Endodermal cell (in vitro differentiated cells): ENCODE data around the gene KIF5B. TPM values are rescaled to one million over a fixed set of nuclear protein-coding genes. Genes with fewer than 3 reads are reported as not detected.

ENCODE experiments used
- DNase-seq: peaks from one replicate; pipeline ENCODE4 v3.0.0-alpha.2; 2017
- H3K27ac ChIP-seq: 2 replicates; pipeline ENCODE4 v1.5.1; 2013; ENCODE audit warnings: mild to moderate bottlenecking, low read depth, low read length, moderate library complexity
- H3K27me3 ChIP-seq: 2 replicates; pipeline ENCODE4 v1.6.1; 2013; ENCODE audit warnings: mild to moderate bottlenecking, low read length, moderate library complexity; ENCODE audit not compliant: insufficient read depth, control insufficient read depth, poor library complexity, severe bottlenecking
- H3K36me3 ChIP-seq: 2 replicates; pipeline ENCODE4 v1.7.0; 2013; ENCODE audit warnings: mild to moderate bottlenecking, low read length, moderate library complexity; ENCODE audit not compliant: control insufficient read depth, insufficient read depth
- H3K4me1 ChIP-seq: one replicate; pipeline ENCODE4 v1.7.0; 2013; ENCODE audit warnings: low read length; ENCODE audit not compliant: control insufficient read depth, insufficient read depth
- H3K4me3 ChIP-seq: 2 replicates; pipeline ENCODE4 v1.5.1; 2013; ENCODE audit warnings: mild to moderate bottlenecking, low read length, moderate library complexity
- H3K9ac ChIP-seq: 2 replicates; pipeline ENCODE4 v1.6.1; 2013; ENCODE audit warnings: mild to moderate bottlenecking, low read length, moderate library complexity; ENCODE audit not compliant: poor library complexity, severe bottlenecking; ENCODE audit errors: extremely low read depth
- H3K9me3 ChIP-seq: 2 replicates; pipeline ENCODE4 v1.6.1; 2013; ENCODE audit warnings: mild to moderate bottlenecking, low read length, moderate library complexity; ENCODE audit not compliant: control insufficient read depth
- H3K27ac Mint-ChIP-seq: 2 replicates; pipeline ENCODE4 v1.8.0; 2020; ENCODE audit warnings: mixed read lengths
- H3K27me3 Mint-ChIP-seq: 2 replicates; pipeline ENCODE4 v1.8.0; 2021; ENCODE audit warnings: mild to moderate bottlenecking, mixed read lengths; ENCODE audit not compliant: insufficient read depth
- H3K36me3 Mint-ChIP-seq: 2 replicates; pipeline ENCODE4 v1.8.0; 2020; ENCODE audit warnings: low read depth, mixed read lengths
- H3K4me1 Mint-ChIP-seq: 2 replicates; pipeline ENCODE4 v1.8.0; 2020; ENCODE audit warnings: mixed read lengths
- H3K4me3 Mint-ChIP-seq: 2 replicates; pipeline ENCODE4 v1.8.0; 2020; ENCODE audit warnings: mild to moderate bottlenecking, moderate library complexity, mixed read lengths
- H3K9me3 Mint-ChIP-seq: 2 replicates; pipeline ENCODE4 v1.8.0; 2020; ENCODE audit warnings: mild to moderate bottlenecking, mixed read lengths
- WGBS, 2 experiments: methylation state at CpG; one replicate each; pipeline versions ENCODE4 v1.1.5 to v1.1.7; 2013; ENCODE audit warnings: missing lambda C conversion rate in 2 of 2, mixed read lengths in 1 of 2; ENCODE audit not compliant: insufficient coverage in 1 of 2, insufficient read length in 1 of 2; 5-methylcytosine and 5-hydroxymethylcytosine counted together
- total RNA-seq, 2 donors: library from RNA; stranded (reverse); fragmentation: NEBNext Ultra II Directional in 1 of 2; extraction: Animal tissue kit (Norgen Biotek cat#: 25700) in 1 of 2; gene quantifications; 2 replicates in 1 of 2; 3 replicates in 1 of 2; pipeline ENCODE4 v1.2.1, GENCODE V29; 2021
- TF ChIP-seq, protein P1 (sequence below): fragments of 200-600 bp; sonication (generic); conservative IDR thresholded peaks from 2 replicates; pipeline ENCODE4 v1.5.0; 2021; ENCODE audit warnings: antibody characterized with exemption, mild to moderate bottlenecking

The KIF5B gene
- total RNA-seq, 2 donors from 2014 or later, result 90.8 to 104 TPM

DNA sequence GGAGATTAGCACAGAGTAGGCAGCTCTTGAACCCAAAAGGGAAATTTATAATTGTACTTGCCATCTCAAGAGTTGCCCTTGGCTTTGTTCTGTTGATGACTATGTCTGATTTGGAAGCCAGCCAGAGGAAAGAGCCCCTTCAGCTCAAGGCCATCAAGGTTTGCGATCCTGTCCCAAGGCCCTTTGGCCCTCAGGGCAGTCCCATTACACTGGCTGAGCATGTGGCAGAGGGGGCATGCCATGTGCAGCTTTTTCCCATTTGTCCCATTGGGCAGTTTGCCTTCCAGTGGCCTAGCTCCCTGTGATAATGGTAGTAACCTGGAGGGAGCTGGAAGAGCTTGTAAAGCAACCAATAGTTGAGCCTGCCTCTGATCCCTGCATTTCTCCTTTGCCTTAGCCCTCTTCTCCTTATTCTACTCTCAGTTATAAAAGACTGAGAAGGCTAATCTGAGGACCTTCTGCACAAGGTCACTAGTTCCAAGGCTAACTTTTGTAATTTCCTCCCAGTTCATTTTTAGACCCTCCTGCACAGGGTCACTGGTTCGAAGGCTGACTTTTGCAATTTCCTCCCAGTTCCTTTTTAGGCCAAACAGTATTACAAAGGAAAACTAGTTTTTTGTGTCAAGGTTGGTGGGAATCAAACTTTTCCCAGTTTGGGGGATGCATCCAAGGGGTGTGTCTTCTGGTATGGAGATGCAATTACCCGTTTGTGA, 96.6 kb downstream of the KIF5B start:
- Histone ChIP-seq H3K9me3 (peaks cover 20% of the 10 kb centered on the region), H3K36me3 (peaks cover 5% of the 10 kb centered on the region), H3K4me3 (no peak overlapping the region), H3K4me1 (no peaks in the 10 kb centered on the region), H3K27ac (no peak overlapping the region), H3K27me3 (no peaks in the 10 kb centered on the region), H3K9ac (no peak overlapping the region)
- Mint-ChIP-seq H3K36me3 (peaks cover 32% of the 10 kb centered on the region), H3K27me3 (no peaks in the 10 kb centered on the region), H3K4me1 (peaks cover 14% of the 10 kb centered on the region), H3K27ac (no peak overlapping the region), H3K4me3 (no peak overlapping the region), H3K9me3 (peaks cover 20% of the 10 kb centered on the region)
- no peak for DNase-seq
- 44 to 80% methylated on average over 2 to 3 of the region's 3 CpGs for WGBS, 2 experiments
- TF ChIP-seq, protein P1, sequence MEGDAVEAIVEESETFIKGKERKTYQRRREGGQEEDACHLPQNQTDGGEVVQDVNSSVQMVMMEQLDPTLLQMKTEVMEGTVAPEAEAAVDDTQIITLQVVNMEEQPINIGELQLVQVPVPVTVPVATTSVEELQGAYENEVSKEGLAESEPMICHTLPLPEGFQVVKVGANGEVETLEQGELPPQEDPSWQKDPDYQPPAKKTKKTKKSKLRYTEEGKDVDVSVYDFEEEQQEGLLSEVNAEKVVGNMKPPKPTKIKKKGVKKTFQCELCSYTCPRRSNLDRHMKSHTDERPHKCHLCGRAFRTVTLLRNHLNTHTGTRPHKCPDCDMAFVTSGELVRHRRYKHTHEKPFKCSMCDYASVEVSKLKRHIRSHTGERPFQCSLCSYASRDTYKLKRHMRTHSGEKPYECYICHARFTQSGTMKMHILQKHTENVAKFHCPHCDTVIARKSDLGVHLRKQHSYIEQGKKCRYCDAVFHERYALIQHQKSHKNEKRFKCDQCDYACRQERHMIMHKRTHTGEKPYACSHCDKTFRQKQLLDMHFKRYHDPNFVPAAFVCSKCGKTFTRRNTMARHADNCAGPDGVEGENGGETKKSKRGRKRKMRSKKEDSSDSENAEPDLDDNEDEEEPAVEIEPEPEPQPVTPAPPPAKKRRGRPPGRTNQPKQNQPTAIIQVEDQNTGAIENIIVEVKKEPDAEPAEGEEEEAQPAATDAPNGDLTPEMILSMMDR, result no peak

Other genes with a start within 250 kb of the KIF5B start
- gene ARHGAP12, start 127.6 kb downstream of the KIF5B start, total RNA-seq, result 10 to 100 TPM; 49.6 to 49.8 TPM